ENCODE results near the gene AHDC1. TPM values are rescaled to one million over a fixed set of nuclear protein-coding genes. Genes with fewer than 3 reads are reported as not detected.
"Not testable (repeated sequence)": the region's sequence is repeated elsewhere in the genome, so short reads cannot be mapped to it uniquely, and the experiment has no call there.

Gene AHDC1
- total and polyA plus RNA-seq, 2 donors, result 4.2 to 22.6 TPM

DNA sequence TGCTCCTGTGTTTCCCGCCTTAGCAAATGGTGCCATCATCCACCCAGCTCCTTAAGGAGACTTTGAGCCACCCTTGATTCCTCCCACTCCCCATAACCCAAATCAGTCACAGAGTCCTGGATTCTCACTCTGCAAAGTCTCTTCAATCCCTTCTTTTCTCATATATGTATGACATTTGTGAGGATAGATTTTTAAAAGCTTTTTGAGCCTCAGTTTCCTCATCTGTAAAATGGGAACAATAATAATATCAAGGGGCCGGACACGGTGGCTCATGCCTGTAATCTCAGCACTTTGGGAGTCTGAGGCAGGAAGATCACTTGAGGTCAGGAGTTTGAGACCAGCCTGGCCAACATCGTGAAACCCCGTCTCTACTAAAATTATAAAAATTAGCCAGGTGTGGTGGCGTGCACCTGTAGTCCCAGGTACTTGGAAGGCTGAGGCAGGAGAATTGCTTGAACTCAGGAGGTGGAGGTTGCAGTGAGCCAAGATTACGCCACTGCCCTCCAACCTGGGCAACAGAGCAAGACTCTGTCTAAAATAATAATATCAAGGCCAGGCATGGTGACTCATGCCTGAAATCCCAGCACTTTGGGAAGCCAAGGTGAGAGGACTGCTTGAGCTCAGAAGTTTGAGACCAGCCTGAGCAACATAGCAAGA is 16.0 kb upstream of the AHDC1 start:
- not testable (repeated sequence) for H3K36me3 ChIP-seq (ENCODE audit: control insufficient read depth in 2 of 2, insufficient read depth in 2 of 2, low read length in 1 of 2); H3K9me3 ChIP-seq (ENCODE audit: control insufficient read depth in 2 of 2, insufficient read depth in 1 of 2, low read length in 1 of 2); H3K4me3 ChIP-seq (ENCODE audit: low read length in 2 of 2); H3K27me3 ChIP-seq (ENCODE audit: control insufficient read depth in 2 of 2, insufficient read depth in 1 of 2, low read length in 1 of 2); DNase-seq (ENCODE audit: low read depth in 6 of 9, low spot score in 9 of 9)
- Histone ChIP-seq H3K27ac (ENCODE audit: low read depth in 1 of 2, low read length in 1 of 2) (peak overlapping the region in 1 of 2 donors; percentile 7), H3K4me1 (ENCODE audit: control insufficient read depth in 2 of 2, insufficient read depth in 2 of 2, low read length in 2 of 2) (peaks cover 41 to 78% of the 10 kb centered on the region in 2 donors)
- 98% methylated on average over 7 of the region's 7 CpGs for WGBS

DNA sequence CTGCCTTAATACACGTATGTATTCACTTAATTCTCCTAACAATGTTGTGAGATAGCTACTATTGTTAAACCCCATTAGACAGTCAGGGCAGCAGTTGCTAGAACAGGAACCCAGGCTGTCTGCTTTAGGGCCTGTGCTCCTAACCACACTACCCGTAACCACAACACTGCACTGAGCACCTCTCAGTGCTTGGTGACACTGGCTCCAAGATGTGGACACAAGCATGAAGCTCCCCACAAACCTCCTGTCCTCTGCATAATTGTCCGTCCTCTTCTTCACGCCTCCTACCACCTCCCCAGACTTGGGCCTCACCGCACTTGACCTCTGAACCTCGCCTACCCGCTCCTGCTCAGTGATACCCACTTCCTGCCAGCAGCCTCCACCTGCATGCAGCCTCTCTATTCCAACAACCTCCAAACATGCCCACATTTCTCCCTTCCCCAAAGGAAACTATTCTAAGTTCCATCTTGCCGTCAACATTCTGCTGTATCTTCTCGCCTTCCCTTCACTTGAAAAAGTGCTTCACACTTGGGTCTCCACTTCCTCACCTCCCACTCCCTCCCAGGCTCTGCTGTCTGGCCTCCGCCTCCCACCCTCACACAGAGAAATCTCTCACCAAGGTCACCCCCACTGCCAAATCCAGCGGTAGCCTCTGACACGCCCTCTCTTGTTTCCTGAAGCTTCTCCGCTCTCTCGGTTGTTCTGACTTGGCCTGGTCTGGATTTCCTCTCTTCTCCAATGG is 14.6 kb upstream of the AHDC1 start:
- Histone ChIP-seq H3K4me1 (ENCODE audit: control insufficient read depth in 2 of 2, insufficient read depth in 2 of 2, low read length in 2 of 2) (peaks cover 39 to 78% of the 10 kb centered on the region in 2 donors), H3K4me3 (ENCODE audit: low read length in 2 of 2) (no peak overlapping the region), H3K9me3 (ENCODE audit: control insufficient read depth in 2 of 2, insufficient read depth in 1 of 2, low read length in 1 of 2) (no peaks in the 10 kb centered on the region), H3K36me3 (ENCODE audit: control insufficient read depth in 2 of 2, insufficient read depth in 2 of 2, low read length in 1 of 2) (peaks cover 3 to 8% of the 10 kb centered on the region in 2 donors), H3K27ac (ENCODE audit: low read depth in 1 of 2, low read length in 1 of 2) (peak overlapping the region; percentile 27 to 89), H3K27me3 (ENCODE audit: control insufficient read depth in 2 of 2, insufficient read depth in 1 of 2, low read length in 1 of 2) (no peaks in the 10 kb centered on the region)
- DNase-seq (ENCODE audit: low read depth in 6 of 9, low spot score in 9 of 9), result peak in 2 of 9 donors; percentile 74 to 84
- 19% methylated on average over 14 of the region's 14 CpGs for WGBS

DNA sequence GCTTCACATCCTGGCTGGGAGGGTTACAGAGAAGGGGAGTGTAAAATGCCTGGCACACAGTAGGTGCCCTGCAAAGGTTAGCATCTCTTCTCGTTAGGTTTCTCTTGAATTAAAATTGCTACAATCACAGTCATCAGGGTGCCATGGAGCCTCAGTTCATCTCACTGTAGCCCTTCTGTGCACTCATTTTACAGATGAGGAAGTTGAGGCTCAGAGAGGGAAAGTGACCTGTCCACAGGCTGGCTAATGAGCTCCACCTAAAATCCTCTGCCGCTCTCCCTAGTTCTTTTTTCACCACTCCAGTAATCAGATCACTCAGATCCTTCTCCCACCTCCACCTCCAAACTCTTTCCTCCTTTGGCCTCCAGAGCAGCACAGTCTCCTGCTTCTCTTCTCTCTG is 13.5 kb upstream of the AHDC1 start:
- no peaks in the 10 kb centered on the region for H3K27me3 ChIP-seq (ENCODE audit: control insufficient read depth in 2 of 2, insufficient read depth in 1 of 2, low read length in 1 of 2)
- WGBS, result 94% methylated on average over 2 of the region's 2 CpGs
- no peak for DNase-seq (ENCODE audit: low read depth in 6 of 9, low spot score in 9 of 9)
- H3K4me3 ChIP-seq (ENCODE audit: low read length in 2 of 2), result no peak overlapping the region
- H3K4me1 ChIP-seq (ENCODE audit: control insufficient read depth in 2 of 2, insufficient read depth in 2 of 2, low read length in 2 of 2), result peaks cover 30 to 79% of the 10 kb centered on the region in 2 donors
- no peaks in the 10 kb centered on the region for H3K9me3 ChIP-seq (ENCODE audit: control insufficient read depth in 2 of 2, insufficient read depth in 1 of 2, low read length in 1 of 2)
- H3K27ac ChIP-seq (ENCODE audit: low read depth in 1 of 2, low read length in 1 of 2), result peak overlapping the region; percentile 87 to 89
- H3K36me3 ChIP-seq (ENCODE audit: control insufficient read depth in 2 of 2, insufficient read depth in 2 of 2, low read length in 1 of 2), result peaks cover 7 to 8% of the 10 kb centered on the region in 2 donors

DNA sequence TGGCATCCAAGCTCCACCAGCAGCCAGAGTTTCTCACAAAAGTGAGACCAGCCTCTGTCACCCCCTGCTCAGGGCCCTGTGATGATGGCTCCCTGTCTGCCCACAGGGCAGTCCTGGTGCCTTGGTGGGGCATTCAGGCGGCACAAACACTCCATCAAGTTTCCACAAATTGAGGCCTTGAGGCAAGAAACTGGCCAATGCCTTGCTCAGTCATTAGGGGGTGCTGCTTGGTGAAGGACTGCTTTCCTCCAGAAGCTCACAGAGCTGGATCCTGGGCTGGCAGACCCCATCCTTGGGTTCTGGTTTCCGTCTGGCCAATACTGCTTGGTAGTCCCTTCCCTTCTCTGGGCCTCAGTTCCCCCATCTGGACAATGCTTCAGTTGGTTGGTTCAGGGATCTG is 12.5 kb upstream of the AHDC1 start:
- DNase-seq (ENCODE audit: low read depth in 6 of 9, low spot score in 9 of 9), result peak in 1 of 9 donors; percentile 46
- H3K36me3 ChIP-seq (ENCODE audit: control insufficient read depth in 2 of 2, insufficient read depth in 2 of 2, low read length in 1 of 2), result peaks cover 7 to 8% of the 10 kb centered on the region in 2 donors
- 95% methylated on average over 2 of the region's 2 CpGs for WGBS

DNA sequence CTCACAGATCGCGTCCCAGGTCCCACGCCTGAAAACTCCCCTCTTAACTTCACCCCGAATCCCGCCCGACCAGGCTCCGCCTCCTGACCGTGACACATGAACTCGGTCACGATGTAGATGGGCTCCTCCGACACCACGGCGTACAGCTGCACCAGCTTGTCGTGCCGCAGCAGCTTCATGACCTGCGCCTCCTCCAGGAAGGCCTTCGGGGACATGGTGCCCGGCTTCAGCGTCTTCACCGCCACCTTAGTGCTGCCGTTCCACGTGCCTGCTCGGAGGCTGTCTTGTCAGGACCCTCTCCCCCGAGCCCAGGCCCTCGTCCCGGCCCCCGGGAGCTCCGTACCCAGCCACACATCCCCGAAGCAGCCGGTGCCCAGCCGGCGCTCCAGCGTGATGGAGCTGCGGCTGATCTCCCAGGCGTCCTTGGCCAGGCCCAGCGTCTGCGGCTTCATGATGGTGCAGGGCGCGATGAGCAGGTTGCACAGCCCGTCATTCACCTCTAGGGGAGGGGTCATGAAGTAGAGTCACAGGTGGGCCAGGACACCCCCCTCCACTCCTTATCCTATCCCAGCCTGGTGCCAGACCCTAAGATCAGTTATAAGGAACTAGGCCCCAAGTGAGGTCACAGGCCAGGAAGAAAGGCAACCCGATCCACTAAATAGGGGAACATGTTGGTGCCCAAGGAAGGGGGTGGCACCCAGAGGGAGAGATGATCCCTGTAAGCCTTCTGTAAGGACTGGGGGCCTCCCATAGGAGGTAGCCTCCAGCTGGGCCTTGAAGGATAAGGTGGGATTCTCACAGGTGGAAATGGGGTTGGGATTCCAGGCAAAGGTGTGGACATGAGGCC is 11.6 kb upstream of the AHDC1 start:
- Histone ChIP-seq H3K4me3 (ENCODE audit: low read length in 2 of 2) (no peak overlapping the region), H3K27me3 (ENCODE audit: control insufficient read depth in 2 of 2, insufficient read depth in 1 of 2, low read length in 1 of 2) (no peaks in the 10 kb centered on the region), H3K9me3 (ENCODE audit: control insufficient read depth in 2 of 2, insufficient read depth in 1 of 2, low read length in 1 of 2) (no peaks in the 10 kb centered on the region), H3K4me1 (ENCODE audit: control insufficient read depth in 2 of 2, insufficient read depth in 2 of 2, low read length in 2 of 2) (peaks cover 28 to 83% of the 10 kb centered on the region in 2 donors), H3K27ac (ENCODE audit: low read depth in 1 of 2, low read length in 1 of 2) (peak overlapping the region in 1 of 2 donors; percentile 46), H3K36me3 (ENCODE audit: control insufficient read depth in 2 of 2, insufficient read depth in 2 of 2, low read length in 1 of 2) (peaks cover 7 to 8% of the 10 kb centered on the region in 2 donors)
- DNase-seq (ENCODE audit: low read depth in 6 of 9, low spot score in 9 of 9), result no peak
- 96% methylated on average over 41 of the region's 41 CpGs for WGBS

More for the DNA sequence above, 12.5 kb upstream of the AHDC1 start:
- Histone ChIP-seq H3K9me3 (ENCODE audit: control insufficient read depth in 2 of 2, insufficient read depth in 1 of 2, low read length in 1 of 2) (no peaks in the 10 kb centered on the region), H3K27me3 (ENCODE audit: control insufficient read depth in 2 of 2, insufficient read depth in 1 of 2, low read length in 1 of 2) (no peaks in the 10 kb centered on the region), H3K4me3 (ENCODE audit: low read length in 2 of 2) (no peak overlapping the region), H3K27ac (ENCODE audit: low read depth in 1 of 2, low read length in 1 of 2) (peak overlapping the region in 1 of 2 donors; percentile 7), H3K4me1 (ENCODE audit: control insufficient read depth in 2 of 2, insufficient read depth in 2 of 2, low read length in 2 of 2) (peaks cover 27 to 82% of the 10 kb centered on the region in 2 donors)

DNA sequence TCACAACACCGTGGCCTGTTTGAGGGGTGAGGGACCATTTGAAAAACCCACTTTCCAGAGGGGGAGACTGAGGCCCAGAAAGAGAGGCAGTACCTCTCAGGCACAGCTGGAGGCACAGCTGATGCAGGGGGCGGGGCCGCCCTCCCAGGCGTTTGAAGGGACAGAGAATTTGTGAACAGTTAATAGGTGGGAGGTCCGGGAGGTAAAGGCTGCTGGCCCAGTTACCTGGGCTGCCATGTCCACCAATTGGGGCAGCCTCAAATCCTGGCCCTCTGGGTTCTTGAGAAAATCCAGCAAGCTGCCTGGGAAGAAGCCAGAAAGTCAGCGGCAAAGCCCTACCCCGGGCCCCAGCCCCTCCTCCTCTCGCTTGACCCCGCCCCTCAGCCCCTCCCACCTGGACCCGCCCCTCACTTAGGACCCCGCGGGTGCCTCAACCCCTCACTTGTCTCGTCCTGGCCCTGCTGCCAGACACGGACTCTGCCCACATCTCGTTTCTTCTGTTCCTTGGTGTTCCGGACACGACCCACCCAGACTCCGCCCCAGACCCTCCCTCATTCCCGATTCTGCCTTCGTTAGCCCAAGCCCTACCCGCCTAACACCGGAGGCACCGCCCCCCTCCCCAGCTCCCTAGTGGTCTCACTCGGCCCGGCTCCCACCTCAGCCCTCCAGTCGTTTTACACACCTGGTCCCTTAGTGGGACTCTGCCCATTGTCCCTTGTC is 10.8 kb upstream of the AHDC1 start:
- Histone ChIP-seq H3K36me3 (ENCODE audit: control insufficient read depth in 2 of 2, insufficient read depth in 2 of 2, low read length in 1 of 2) (peaks cover 7 to 8% of the 10 kb centered on the region in 2 donors), H3K27me3 (ENCODE audit: control insufficient read depth in 2 of 2, insufficient read depth in 1 of 2, low read length in 1 of 2) (no peaks in the 10 kb centered on the region), H3K4me3 (ENCODE audit: low read length in 2 of 2) (no peak overlapping the region), H3K4me1 (ENCODE audit: control insufficient read depth in 2 of 2, insufficient read depth in 2 of 2, low read length in 2 of 2) (peaks cover 31 to 91% of the 10 kb centered on the region in 2 donors), H3K27ac (ENCODE audit: low read depth in 1 of 2, low read length in 1 of 2) (peak overlapping the region in 1 of 2 donors; percentile 89), H3K9me3 (ENCODE audit: control insufficient read depth in 2 of 2, insufficient read depth in 1 of 2, low read length in 1 of 2) (no peaks in the 10 kb centered on the region)
- WGBS, result 84% methylated on average over 26 of the region's 26 CpGs
- peak in 1 of 9 donors; percentile 37 for DNase-seq (ENCODE audit: low read depth in 6 of 9, low spot score in 9 of 9)

DNA sequence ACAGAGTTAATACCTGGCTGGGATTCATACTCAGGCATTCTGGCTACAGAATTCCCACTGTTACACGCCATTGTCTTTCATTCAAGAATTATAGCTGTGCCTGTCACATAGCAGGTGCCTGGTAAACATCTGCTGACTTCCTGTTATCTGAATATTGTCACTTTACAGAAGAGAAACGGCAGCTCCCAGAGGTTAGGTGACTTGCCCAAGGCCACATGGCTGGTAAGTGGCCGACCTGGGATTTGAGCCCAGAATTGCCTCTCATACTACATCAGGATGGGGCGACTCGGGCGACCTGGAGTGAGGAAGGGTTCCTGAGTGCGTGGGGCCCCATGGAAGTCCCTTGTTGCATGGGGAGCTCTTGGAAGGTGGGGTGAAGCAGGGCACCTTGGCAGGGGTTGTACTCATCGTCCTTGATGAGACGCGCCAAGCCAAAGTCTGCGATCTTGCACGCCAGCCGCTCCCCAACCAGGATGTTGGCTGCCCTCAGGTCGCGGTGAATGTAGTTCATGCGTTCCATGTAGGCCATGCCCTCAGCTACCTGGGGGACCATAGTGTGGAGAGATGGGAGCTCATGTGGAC is 10.2 kb upstream of the AHDC1 start:
- no peak overlapping the region for H3K4me3 ChIP-seq (ENCODE audit: low read length in 2 of 2)
- WGBS, result 85% methylated on average over 16 of the region's 16 CpGs
- H3K27ac ChIP-seq (ENCODE audit: low read depth in 1 of 2, low read length in 1 of 2), result peak overlapping the region; percentile 84 to 89
- peak in 1 of 9 donors; percentile 76 for DNase-seq (ENCODE audit: low read depth in 6 of 9, low spot score in 9 of 9)
- H3K4me1 ChIP-seq (ENCODE audit: control insufficient read depth in 2 of 2, insufficient read depth in 2 of 2, low read length in 2 of 2), result peaks cover 36 to 91% of the 10 kb centered on the region in 2 donors
- H3K9me3 ChIP-seq (ENCODE audit: control insufficient read depth in 2 of 2, insufficient read depth in 1 of 2, low read length in 1 of 2), result no peaks in the 10 kb centered on the region
- H3K27me3 ChIP-seq (ENCODE audit: control insufficient read depth in 2 of 2, insufficient read depth in 1 of 2, low read length in 1 of 2), result no peaks in the 10 kb centered on the region
- peaks cover 4 to 8% of the 10 kb centered on the region in 2 donors for H3K36me3 ChIP-seq (ENCODE audit: control insufficient read depth in 2 of 2, insufficient read depth in 2 of 2, low read length in 1 of 2)

DNA sequence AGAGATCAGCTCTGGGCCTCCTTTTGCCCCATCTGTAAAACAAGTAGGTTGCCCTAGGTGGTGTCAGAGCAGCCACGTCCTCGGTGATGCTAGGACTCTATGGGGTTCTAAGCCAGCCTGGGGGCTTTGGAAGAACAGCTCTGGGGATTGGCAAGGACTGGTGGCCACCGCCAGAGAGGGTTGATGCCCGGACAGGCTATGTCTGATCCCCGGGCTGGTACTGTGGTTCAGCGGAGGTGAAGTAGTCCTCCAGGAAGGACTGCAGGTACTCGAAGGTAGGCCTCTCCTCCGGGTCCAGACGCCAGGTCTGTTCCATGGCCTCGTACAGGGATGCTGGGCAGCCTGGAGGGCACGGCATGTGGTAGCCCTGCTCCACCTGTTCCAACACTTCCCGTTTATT is 8.8 kb upstream of the AHDC1 start:
- H3K27ac ChIP-seq (ENCODE audit: low read depth in 1 of 2, low read length in 1 of 2), result no peak overlapping the region
- H3K4me1 ChIP-seq (ENCODE audit: control insufficient read depth in 2 of 2, insufficient read depth in 2 of 2, low read length in 2 of 2), result peaks cover 36 to 91% of the 10 kb centered on the region in 2 donors
- H3K4me3 ChIP-seq (ENCODE audit: low read length in 2 of 2), result no peak overlapping the region
- peaks cover 4 to 8% of the 10 kb centered on the region in 2 donors for H3K36me3 ChIP-seq (ENCODE audit: control insufficient read depth in 2 of 2, insufficient read depth in 2 of 2, low read length in 1 of 2)
- no peak for DNase-seq (ENCODE audit: low read depth in 6 of 9, low spot score in 9 of 9)
- H3K27me3 ChIP-seq (ENCODE audit: control insufficient read depth in 2 of 2, insufficient read depth in 1 of 2, low read length in 1 of 2), result no peaks in the 10 kb centered on the region
- no peaks in the 10 kb centered on the region for H3K9me3 ChIP-seq (ENCODE audit: control insufficient read depth in 2 of 2, insufficient read depth in 1 of 2, low read length in 1 of 2)
- 98% methylated on average over 12 of the region's 12 CpGs for WGBS
